ENCODE data around the gene FNDC8.

Gene FNDC8

GRCh38 chr17:35074711-35075707 lies 46.4 kb upstream of the FNDC8 start:
- peaks cover 76% of the 10 kb centered on the region for H3K79me2 ChIP-seq (ENCODE audit: low read length)
- no peaks in the 10 kb centered on the region for H3K9me3 ChIP-seq (ENCODE audit: insufficient read depth, low read length)
- no peak overlapping the region for H2AFZ ChIP-seq (ENCODE audit: low read depth, low read length)
- no peak overlapping the region for H3K4me3 ChIP-seq (ENCODE audit: low read length)
- peaks cover 13% of the 10 kb centered on the region for H3K36me3 ChIP-seq (replicated peaks; ENCODE audit: low read depth, low read length)
- H3K4me2 ChIP-seq (ENCODE audit: low read length) = no peak overlapping the region
- H3K4me1 ChIP-seq (ENCODE audit: low read length) = peaks cover 27% of the 10 kb centered on the region
- no peak overlapping the region for H3K9ac ChIP-seq (ENCODE audit: low read length)
- H3K27ac ChIP-seq (ENCODE audit: low read length) = no peak overlapping the region
- TF ChIP-seq CTCF (IDR thresholded peaks at IDR 0.05; ENCODE audit: low read depth, low read length) (no peak), EZH2phosphoT487 (IDR thresholded peaks at IDR 0.05; ENCODE audit: low read depth) (no peak)
- H3K27me3 ChIP-seq (ENCODE audit: low read depth, low read length) = no peaks in the 10 kb centered on the region
- no peaks in the 10 kb centered on the region for H4K20me1 ChIP-seq (ENCODE audit: insufficient read depth, low read length)

GRCh38 chr17:35076874-35077273 lies 44.5 kb upstream of the FNDC8 start:
- H3K27me3 ChIP-seq (ENCODE audit: low read depth, low read length) = no peaks in the 10 kb centered on the region
- peaks cover 5% of the 10 kb centered on the region for H3K36me3 ChIP-seq (replicated peaks; ENCODE audit: low read depth, low read length)
- no peak overlapping the region for H3K4me3 ChIP-seq (ENCODE audit: low read length)
- no peak overlapping the region for H3K27ac ChIP-seq (ENCODE audit: low read length)
- H3K9me3 ChIP-seq (ENCODE audit: insufficient read depth, low read length) = no peaks in the 10 kb centered on the region
- H4K20me1 ChIP-seq (ENCODE audit: insufficient read depth, low read length) = no peaks in the 10 kb centered on the region
- H3K9ac ChIP-seq (ENCODE audit: low read length) = no peak overlapping the region
- H3K4me2 ChIP-seq (ENCODE audit: low read length) = no peak overlapping the region
- H3K4me1 ChIP-seq (ENCODE audit: low read length) = peaks cover 40% of the 10 kb centered on the region
- no peak for TF ChIP-seq CTCF (IDR thresholded peaks at IDR 0.05; ENCODE audit: low read depth, low read length)
- no peak for TF ChIP-seq EZH2phosphoT487 (IDR thresholded peaks at IDR 0.05; ENCODE audit: low read depth)
- H2AFZ ChIP-seq (ENCODE audit: low read depth, low read length) = no peak overlapping the region
- peaks cover 87% of the 10 kb centered on the region for H3K79me2 ChIP-seq (ENCODE audit: low read length)

- Histone ChIP-seq H3K9ac (ENCODE audit: low read length) (peak overlapping the region; percentile 47; the same call in 1 of the 2 replicates), H4K20me1 (ENCODE audit: insufficient read depth, low read length) (no peaks in the 10 kb centered on the region), H3K36me3 (replicated peaks; ENCODE audit: low read depth, low read length) (peaks cover 3% of the 10 kb centered on the region), H3K79me2 (ENCODE audit: low read length) (peaks cover 89% of the 10 kb centered on the region), H3K27me3 (ENCODE audit: low read depth, low read length) (no peaks in the 10 kb centered on the region), H3K9me3 (ENCODE audit: insufficient read depth, low read length) (no peaks in the 10 kb centered on the region), H3K4me3 (ENCODE audit: low read length) (peak overlapping the region; percentile 32), H2AFZ (ENCODE audit: low read depth, low read length) (no peak overlapping the region), H3K4me1 (ENCODE audit: low read length) (peaks cover 44% of the 10 kb centered on the region), H3K27ac (ENCODE audit: low read length) (peak overlapping the region; percentile 67), H3K4me2 (ENCODE audit: low read length) (peak overlapping the region; percentile 62)
- TF ChIP-seq EZH2phosphoT487 (IDR thresholded peaks at IDR 0.05; ENCODE audit: low read depth) (no peak), CTCF (IDR thresholded peaks at IDR 0.05; ENCODE audit: low read depth, low read length) (no peak)
Observed at GRCh38 chr17:35079547-35080423, 41.6 kb upstream of the FNDC8 start.

GRCh38 chr17:35080536-35080935 lies 40.9 kb upstream of the FNDC8 start:
- Histone ChIP-seq H2AFZ (ENCODE audit: low read depth, low read length) (no peak overlapping the region), H3K27ac (ENCODE audit: low read length) (peak overlapping the region; percentile 67), H3K4me3 (ENCODE audit: low read length) (peak overlapping the region; percentile 32), H3K4me1 (ENCODE audit: low read length) (peaks cover 40% of the 10 kb centered on the region), H3K4me2 (ENCODE audit: low read length) (peak overlapping the region; percentile 62), H3K9me3 (ENCODE audit: insufficient read depth, low read length) (no peaks in the 10 kb centered on the region), H3K9ac (ENCODE audit: low read length) (peak overlapping the region; percentile 47), H3K27me3 (ENCODE audit: low read depth, low read length) (no peaks in the 10 kb centered on the region), H4K20me1 (ENCODE audit: insufficient read depth, low read length) (no peaks in the 10 kb centered on the region), H3K79me2 (ENCODE audit: low read length) (peaks cover 88% of the 10 kb centered on the region), H3K36me3 (replicated peaks; ENCODE audit: low read depth, low read length) (peaks cover 3% of the 10 kb centered on the region)
- TF ChIP-seq CTCF (IDR thresholded peaks at IDR 0.05; ENCODE audit: low read depth, low read length) = no peak
- TF ChIP-seq EZH2phosphoT487 (IDR thresholded peaks at IDR 0.05; ENCODE audit: low read depth) = no peak
